ENCODE measurements around the gene ALDH6A1. TPM values are rescaled to one million over a fixed set of nuclear protein-coding genes. Genes with fewer than 3 reads are reported as not detected.

ALDH6A1 gene
- total RNA-seq, 1 experiment from 2014 or later: 43.0 TPM

GRCh38 chr14:74065746-74066575 lies 18.3 kb downstream of the ALDH6A1 start:
- Histone ChIP-seq H3K27ac (ENCODE audit: low read length) (no peak overlapping the region), H4K20me1 (ENCODE audit: insufficient read depth, low read depth, low read length) (no peaks in the 10 kb centered on the region), H3K4me2 (ENCODE audit: low read depth, low read length, poor library complexity, severe bottlenecking) (no peak overlapping the region), H3K4me3 (ENCODE audit: low read length) (no peak overlapping the region), H3K4me1 (ENCODE audit: low read length) (no peaks in the 10 kb centered on the region), H3K9me2 (replicated peaks; ENCODE audit: insufficient read depth, low read length) (no peaks in the 10 kb centered on the region), H3K36me3 (ENCODE audit: insufficient read depth, low read length) (peaks cover 4% of the 10 kb centered on the region), H3K9ac (ENCODE audit: low read length) (no peak overlapping the region), H3K79me2 (ENCODE audit: low read length) (no peaks in the 10 kb centered on the region), H3K9me3 (ENCODE audit: low read length) (no peaks in the 10 kb centered on the region), H2AFZ (ENCODE audit: low read length) (no peak overlapping the region), H3K27me3 (ENCODE audit: low read length) (no peaks in the 10 kb centered on the region)
- no peak for DNase-seq

DNA sequence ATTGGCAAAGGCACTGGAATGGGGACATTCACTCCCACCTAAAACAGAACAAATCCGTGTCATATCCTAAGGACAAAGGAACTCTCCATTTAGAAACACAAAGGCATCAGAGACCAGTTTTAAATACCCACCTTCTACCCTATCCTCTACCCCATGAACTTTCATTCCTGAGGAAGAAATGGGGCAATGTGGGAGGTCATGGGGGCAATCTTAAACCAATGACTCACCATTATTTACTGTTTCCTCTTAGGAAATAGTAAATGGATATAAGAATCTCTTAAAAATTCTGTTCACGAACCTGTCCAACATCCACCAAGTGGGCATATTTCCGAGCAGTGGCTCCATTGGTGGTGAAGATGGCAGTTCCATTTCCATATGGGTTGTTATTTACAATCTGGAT lies 19.4 kb downstream of the ALDH6A1 start:
- no peak overlapping the region for H3K4me3 ChIP-seq (ENCODE audit: low read length)
- H3K27me3 ChIP-seq (ENCODE audit: low read length): no peaks in the 10 kb centered on the region
- H3K9me2 ChIP-seq (replicated peaks; ENCODE audit: insufficient read depth, low read length): no peaks in the 10 kb centered on the region
- H3K36me3 ChIP-seq (ENCODE audit: insufficient read depth, low read length): peaks cover 7% of the 10 kb centered on the region
- no peak overlapping the region for H3K9ac ChIP-seq (ENCODE audit: low read length)
- no peaks in the 10 kb centered on the region for H4K20me1 ChIP-seq (ENCODE audit: insufficient read depth, low read depth, low read length)
- no peaks in the 10 kb centered on the region for H3K79me2 ChIP-seq (ENCODE audit: low read length)
- H3K27ac ChIP-seq (ENCODE audit: low read length): no peak overlapping the region
- no peaks in the 10 kb centered on the region for H3K9me3 ChIP-seq (ENCODE audit: low read length)
- H2AFZ ChIP-seq (ENCODE audit: low read length): no peak overlapping the region
- no peak for DNase-seq
- H3K4me2 ChIP-seq (ENCODE audit: low read depth, low read length, poor library complexity, severe bottlenecking): no peak overlapping the region
- H3K4me1 ChIP-seq (ENCODE audit: low read length): no peaks in the 10 kb centered on the region

- Histone ChIP-seq H4K20me1 (ENCODE audit: insufficient read depth, low read depth, low read length) (no peaks in the 10 kb centered on the region), H3K9ac (ENCODE audit: low read length) (no peak overlapping the region), H3K9me3 (ENCODE audit: low read length) (no peaks in the 10 kb centered on the region), H3K4me2 (ENCODE audit: low read depth, low read length, poor library complexity, severe bottlenecking) (no peak overlapping the region), H3K4me1 (ENCODE audit: low read length) (no peaks in the 10 kb centered on the region), H3K27me3 (ENCODE audit: low read length) (no peaks in the 10 kb centered on the region), H3K4me3 (ENCODE audit: low read length) (no peak overlapping the region), H3K27ac (ENCODE audit: low read length) (no peak overlapping the region), H3K36me3 (ENCODE audit: insufficient read depth, low read length) (peaks cover 7% of the 10 kb centered on the region), H3K79me2 (ENCODE audit: low read length) (no peaks in the 10 kb centered on the region), H3K9me2 (replicated peaks; ENCODE audit: insufficient read depth, low read length) (no peaks in the 10 kb centered on the region), H2AFZ (ENCODE audit: low read length) (no peak overlapping the region)
- no peak for DNase-seq
Observed at GRCh38 chr14:74064426-74064825, 19.8 kb downstream of the ALDH6A1 start.

DNA sequence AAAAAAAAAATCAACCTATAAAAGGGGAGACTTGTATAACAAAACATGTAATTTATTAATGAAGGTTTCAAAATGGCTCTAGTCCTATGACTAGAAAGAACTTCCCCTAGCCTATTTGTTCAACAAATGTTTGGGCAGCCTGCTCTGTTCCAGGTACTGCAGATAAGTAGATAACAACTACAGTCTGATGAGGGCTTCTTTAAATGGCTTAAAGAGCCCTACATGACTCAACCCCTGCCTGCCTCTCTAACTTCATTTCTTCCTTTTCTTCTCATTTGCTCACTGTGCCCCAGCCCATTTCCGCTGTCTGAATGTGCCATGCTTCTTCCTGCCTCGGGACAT lies 21.5 kb downstream of the ALDH6A1 start:
- H3K4me1 ChIP-seq (ENCODE audit: low read length): no peaks in the 10 kb centered on the region
- H3K4me3 ChIP-seq (ENCODE audit: low read length): no peak overlapping the region
- no peak overlapping the region for H3K27ac ChIP-seq (ENCODE audit: low read length)
- peaks cover 7% of the 10 kb centered on the region for H3K36me3 ChIP-seq (ENCODE audit: insufficient read depth, low read length)
- no peaks in the 10 kb centered on the region for H3K9me3 ChIP-seq (ENCODE audit: low read length)
- no peak overlapping the region for H3K4me2 ChIP-seq (ENCODE audit: low read depth, low read length, poor library complexity, severe bottlenecking)
- H4K20me1 ChIP-seq (ENCODE audit: insufficient read depth, low read depth, low read length): no peaks in the 10 kb centered on the region
- H2AFZ ChIP-seq (ENCODE audit: low read length): no peak overlapping the region
- no peaks in the 10 kb centered on the region for H3K27me3 ChIP-seq (ENCODE audit: low read length)
- H3K9me2 ChIP-seq (replicated peaks; ENCODE audit: insufficient read depth, low read length): no peaks in the 10 kb centered on the region
- DNase-seq: no peak
- no peaks in the 10 kb centered on the region for H3K79me2 ChIP-seq (ENCODE audit: low read length)
- H3K9ac ChIP-seq (ENCODE audit: low read length): no peak overlapping the region

DNA sequence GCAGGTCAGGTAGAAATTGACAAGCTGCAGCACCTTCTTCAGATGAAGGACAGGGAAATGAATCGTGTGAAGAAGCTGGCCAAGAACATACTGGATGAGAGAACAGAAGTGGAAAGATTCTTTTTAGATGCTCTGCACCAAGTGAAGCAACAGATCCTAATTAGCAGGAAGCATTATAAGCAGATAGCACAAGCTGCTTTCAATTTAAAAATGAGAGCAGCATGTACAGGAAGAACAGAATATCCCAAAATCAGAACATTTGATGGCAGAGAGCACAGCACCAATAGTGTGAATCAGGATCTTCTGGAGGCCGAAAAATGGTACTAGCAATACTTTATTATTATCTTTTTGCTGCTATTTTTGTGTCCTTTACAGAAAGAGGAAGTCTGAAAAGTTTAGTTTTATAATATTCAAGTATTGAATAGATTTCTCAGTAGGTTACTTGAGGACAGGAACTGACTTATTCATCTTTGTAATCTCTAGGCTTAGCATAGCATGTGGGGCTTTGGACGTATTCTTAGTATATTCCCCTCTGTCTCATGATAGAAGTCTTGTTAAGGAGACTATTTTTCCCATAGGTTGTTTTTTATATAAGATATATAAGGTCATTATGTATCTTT lies 34.3 kb downstream of the ALDH6A1 start:
- Histone ChIP-seq H3K9me2 (replicated peaks; ENCODE audit: insufficient read depth, low read length) (no peaks in the 10 kb centered on the region), H2AFZ (ENCODE audit: low read length) (0 out of 2 replicates have a peak overlapping the region, but pooled peaks have one; percentile 17), H4K20me1 (ENCODE audit: insufficient read depth, low read depth, low read length) (no peaks in the 10 kb centered on the region), H3K4me1 (ENCODE audit: low read length) (peaks cover 11% of the 10 kb centered on the region), H3K4me2 (ENCODE audit: low read depth, low read length, poor library complexity, severe bottlenecking) (peak overlapping the region; percentile 31), H3K79me2 (ENCODE audit: low read length) (no peaks in the 10 kb centered on the region), H3K9ac (ENCODE audit: low read length) (no peak overlapping the region), H3K27ac (ENCODE audit: low read length) (no peak overlapping the region), H3K4me3 (ENCODE audit: low read length) (no peak overlapping the region), H3K36me3 (ENCODE audit: insufficient read depth, low read length) (no peaks in the 10 kb centered on the region), H3K27me3 (ENCODE audit: low read length) (no peaks in the 10 kb centered on the region), H3K9me3 (ENCODE audit: low read length) (no peaks in the 10 kb centered on the region)
- DNase-seq: peak; percentile 75

GRCh38 chr14:74048281-74048680 lies 36.0 kb downstream of the ALDH6A1 start:
- no peak overlapping the region for H3K4me3 ChIP-seq (ENCODE audit: low read length)
- no peak overlapping the region for H2AFZ ChIP-seq (ENCODE audit: low read length)
- H4K20me1 ChIP-seq (ENCODE audit: insufficient read depth, low read depth, low read length): no peaks in the 10 kb centered on the region
- no peaks in the 10 kb centered on the region for H3K27me3 ChIP-seq (ENCODE audit: low read length)
- H3K36me3 ChIP-seq (ENCODE audit: insufficient read depth, low read length): no peaks in the 10 kb centered on the region
- H3K79me2 ChIP-seq (ENCODE audit: low read length): no peaks in the 10 kb centered on the region
- no peaks in the 10 kb centered on the region for H3K9me3 ChIP-seq (ENCODE audit: low read length)
- H3K4me2 ChIP-seq (ENCODE audit: low read depth, low read length, poor library complexity, severe bottlenecking): no peak overlapping the region
- no peak overlapping the region for H3K9ac ChIP-seq (ENCODE audit: low read length)
- no peak overlapping the region for H3K27ac ChIP-seq (ENCODE audit: low read length)
- H3K9me2 ChIP-seq (replicated peaks; ENCODE audit: insufficient read depth, low read length): no peaks in the 10 kb centered on the region
- H3K4me1 ChIP-seq (ENCODE audit: low read length): peaks cover 11% of the 10 kb centered on the region
- no peak for DNase-seq

DNA sequence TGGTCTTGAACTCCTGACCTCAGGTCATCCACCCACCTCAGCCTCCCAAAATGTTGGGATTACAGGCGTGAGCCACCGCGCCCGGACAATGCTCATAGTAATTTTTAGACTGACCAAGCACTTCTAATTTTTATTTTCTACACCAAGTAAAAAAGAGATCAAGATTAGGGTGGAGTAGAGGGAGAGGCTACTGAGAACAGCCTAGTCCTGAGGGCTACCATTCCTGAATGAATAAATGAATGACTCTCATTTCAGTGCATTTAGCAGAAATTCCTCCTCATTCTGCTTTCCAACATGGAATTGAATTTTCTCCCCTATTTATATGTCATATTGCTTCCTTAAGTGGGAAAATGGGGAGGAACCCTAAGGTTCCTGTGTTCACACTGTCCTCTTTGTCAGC lies 38.7 kb downstream of the ALDH6A1 start:
- Histone ChIP-seq H3K4me3 (ENCODE audit: low read length) (no peak overlapping the region), H2AFZ (ENCODE audit: low read length) (no peak overlapping the region), H3K79me2 (ENCODE audit: low read length) (no peaks in the 10 kb centered on the region), H3K27ac (ENCODE audit: low read length) (no peak overlapping the region), H3K27me3 (ENCODE audit: low read length) (no peaks in the 10 kb centered on the region), H3K36me3 (ENCODE audit: insufficient read depth, low read length) (no peaks in the 10 kb centered on the region), H3K9me3 (ENCODE audit: low read length) (no peaks in the 10 kb centered on the region), H4K20me1 (ENCODE audit: insufficient read depth, low read depth, low read length) (no peaks in the 10 kb centered on the region), H3K4me1 (ENCODE audit: low read length) (peaks cover 10% of the 10 kb centered on the region), H3K9ac (ENCODE audit: low read length) (no peak overlapping the region), H3K9me2 (replicated peaks; ENCODE audit: insufficient read depth, low read length) (no peaks in the 10 kb centered on the region), H3K4me2 (ENCODE audit: low read depth, low read length, poor library complexity, severe bottlenecking) (no peak overlapping the region)
- DNase-seq: no peak

GRCh38 chr14:74042296-74042695 lies 42.0 kb downstream of the ALDH6A1 start:
- H3K4me3 ChIP-seq (ENCODE audit: low read length): no peak overlapping the region
- H3K9ac ChIP-seq (ENCODE audit: low read length): no peak overlapping the region
- no peak for DNase-seq
- H3K4me1 ChIP-seq (ENCODE audit: low read length): no peaks in the 10 kb centered on the region
- no peaks in the 10 kb centered on the region for H3K36me3 ChIP-seq (ENCODE audit: insufficient read depth, low read length)
- H2AFZ ChIP-seq (ENCODE audit: low read length): no peak overlapping the region
- no peaks in the 10 kb centered on the region for H3K9me3 ChIP-seq (ENCODE audit: low read length)
- no peaks in the 10 kb centered on the region for H3K9me2 ChIP-seq (replicated peaks; ENCODE audit: insufficient read depth, low read length)
- no peaks in the 10 kb centered on the region for H3K27me3 ChIP-seq (ENCODE audit: low read length)
- H3K4me2 ChIP-seq (ENCODE audit: low read depth, low read length, poor library complexity, severe bottlenecking): no peak overlapping the region
- H3K79me2 ChIP-seq (ENCODE audit: low read length): no peaks in the 10 kb centered on the region
- no peaks in the 10 kb centered on the region for H4K20me1 ChIP-seq (ENCODE audit: insufficient read depth, low read depth, low read length)
- H3K27ac ChIP-seq (ENCODE audit: low read length): no peak overlapping the region
